NCI-H187 (cell line): ENCODE results near the gene GSS.

Experiments used
- DNase-seq, 2 experiments: peaks; one replicate each; lab custom pipeline; 2025; lab: John Stamatoyannopoulos, UW

The GSS gene

DNA sequence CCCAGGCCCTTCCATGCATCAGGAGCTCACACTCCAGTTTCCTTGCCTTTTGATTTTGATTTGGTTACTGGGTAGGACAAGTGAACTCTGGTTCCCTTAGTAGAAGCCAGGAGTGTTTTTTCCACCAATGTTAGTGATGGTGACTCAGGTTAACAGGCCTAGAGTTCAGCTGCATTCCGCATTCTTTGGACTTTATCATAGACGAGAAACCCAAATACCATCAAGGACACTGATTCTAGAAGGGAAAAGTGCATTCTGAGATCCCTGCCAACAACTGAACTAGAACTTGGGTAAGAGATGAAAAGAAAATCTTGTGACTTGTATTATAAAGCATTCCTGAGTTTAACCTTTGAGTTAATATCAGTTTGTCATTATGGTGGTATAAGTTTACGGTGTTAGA is 8.9 kb downstream of the GSS start:
- no peak for DNase-seq

DNA sequence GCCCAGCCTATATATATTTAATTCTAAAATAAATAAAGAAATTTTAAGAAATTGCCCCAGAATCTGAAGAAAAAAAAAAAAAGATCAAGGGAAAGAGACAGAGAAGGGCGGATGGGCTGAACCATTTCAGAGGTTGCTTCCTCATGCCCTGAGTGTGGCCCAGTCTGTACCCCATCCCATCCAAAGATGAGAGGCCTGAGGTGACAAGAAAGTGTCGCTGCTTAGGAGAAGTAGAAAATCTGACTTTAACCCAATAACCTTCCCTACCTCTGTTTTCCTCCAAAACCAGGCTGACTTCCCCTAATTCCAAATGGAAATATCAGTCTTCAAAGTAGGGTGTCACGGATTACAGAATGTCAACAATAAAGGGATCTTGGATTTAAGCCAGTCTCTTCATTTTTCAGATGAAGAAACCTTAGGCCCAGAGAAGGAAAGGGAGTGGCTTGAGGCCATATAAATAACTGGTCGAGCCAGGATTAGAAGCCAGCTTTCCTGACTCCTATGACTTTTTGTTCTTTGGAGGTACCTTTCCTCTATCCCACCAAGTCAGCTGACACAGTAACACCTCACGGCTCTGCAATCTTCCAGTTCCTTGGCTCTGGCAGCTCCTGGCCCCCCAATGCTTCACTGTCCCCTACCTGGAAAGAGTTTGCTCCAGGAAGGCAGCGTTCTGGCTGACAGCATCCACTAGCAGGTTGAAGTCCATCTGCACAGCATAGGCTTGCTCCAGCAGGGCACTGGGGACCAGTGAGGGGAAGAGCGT is 10.1 kb downstream of the GSS start:
- no peak for DNase-seq

DNA sequence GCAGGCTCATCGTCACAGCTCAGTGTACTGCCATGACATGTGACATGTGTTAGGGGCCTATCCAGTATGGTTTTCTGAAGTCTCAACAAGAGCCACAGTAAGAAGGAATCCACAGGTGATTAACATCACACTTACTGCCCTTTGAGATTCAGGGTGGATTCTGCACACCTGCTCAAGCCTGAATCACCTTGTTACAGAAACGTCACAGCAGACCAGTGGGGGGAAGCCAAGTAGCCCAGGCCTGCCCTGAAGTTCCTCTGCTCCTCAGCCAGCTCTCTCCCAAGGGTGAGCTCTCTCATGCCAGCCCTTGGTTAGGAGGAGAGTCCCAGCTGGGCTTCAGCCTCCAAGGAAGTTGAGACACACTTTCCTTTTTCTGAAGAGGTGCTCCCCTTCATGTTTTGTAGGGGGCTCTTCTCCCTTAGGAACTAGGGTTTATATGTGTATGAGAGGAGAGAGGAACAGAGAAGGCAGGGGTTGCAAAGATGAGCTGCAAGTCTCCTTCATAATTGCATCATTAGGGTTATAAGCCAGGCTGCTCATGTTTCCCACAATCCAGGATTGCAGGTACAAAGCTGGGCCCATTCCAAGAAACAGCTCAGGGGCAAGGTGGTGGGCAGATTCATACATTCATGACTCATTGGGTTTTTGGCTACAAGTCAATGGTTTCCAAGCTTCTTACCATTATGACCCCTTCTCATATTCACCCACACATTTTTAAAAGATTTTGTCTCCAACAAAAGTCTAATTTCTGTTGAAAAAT is 11.6 kb downstream of the GSS start:
- DNase-seq, result no peak

GRCh38 chr20:34942301-34942700 is 13.3 kb downstream of the GSS start:
- DNase-seq, result no peak

- DNase-seq, result no peak
These were observed 14.4 kb downstream of the GSS start for GRCh38 chr20:34941226-34941625.

- no peak for DNase-seq
These were observed 15.5 kb downstream of the GSS start for GRCh38 chr20:34940081-34940481.

GRCh38 chr20:34938466-34939163 is 17.0 kb downstream of the GSS start:
- DNase-seq, result no peak

GRCh38 chr20:34931771-34932170 is 23.8 kb downstream of the GSS start:
- no peak for DNase-seq

GRCh38 chr20:34928411-34928810 is 27.2 kb downstream of the GSS start:
- DNase-seq, result no peak

- DNase-seq, result no peak
These were observed 27.9 kb downstream of the GSS start for GRCh38 chr20:34927736-34928135.

GRCh38 chr20:34926581-34926980 is 29.0 kb downstream of the GSS start:
- DNase-seq, result no peak

GRCh38 chr20:34925981-34926380 is 29.6 kb downstream of the GSS start:
- DNase-seq, result no peak

GRCh38 chr20:34925341-34925740 is 30.3 kb downstream of the GSS start:
- no peak for DNase-seq

DNA sequence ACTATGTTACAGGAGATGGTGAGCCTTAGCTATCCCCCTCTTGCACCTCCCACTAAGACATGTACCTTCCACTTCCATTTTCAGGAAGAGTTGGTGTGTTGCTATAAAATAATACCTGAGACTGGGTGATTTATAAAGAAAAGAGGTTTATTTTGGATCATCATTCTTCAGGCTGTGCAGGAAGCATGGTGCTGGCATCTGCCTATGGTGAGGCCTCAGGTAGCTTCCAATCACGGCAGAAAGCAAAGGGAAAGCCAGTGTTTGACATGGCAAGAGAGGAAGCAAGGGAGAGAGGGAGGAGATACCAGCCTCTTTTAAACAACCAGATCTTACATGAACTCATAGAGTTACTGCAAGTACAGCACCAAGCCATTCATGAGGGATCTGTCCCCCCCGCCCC is 32.2 kb downstream of the GSS start:
- DNase-seq, result no peak

DNA sequence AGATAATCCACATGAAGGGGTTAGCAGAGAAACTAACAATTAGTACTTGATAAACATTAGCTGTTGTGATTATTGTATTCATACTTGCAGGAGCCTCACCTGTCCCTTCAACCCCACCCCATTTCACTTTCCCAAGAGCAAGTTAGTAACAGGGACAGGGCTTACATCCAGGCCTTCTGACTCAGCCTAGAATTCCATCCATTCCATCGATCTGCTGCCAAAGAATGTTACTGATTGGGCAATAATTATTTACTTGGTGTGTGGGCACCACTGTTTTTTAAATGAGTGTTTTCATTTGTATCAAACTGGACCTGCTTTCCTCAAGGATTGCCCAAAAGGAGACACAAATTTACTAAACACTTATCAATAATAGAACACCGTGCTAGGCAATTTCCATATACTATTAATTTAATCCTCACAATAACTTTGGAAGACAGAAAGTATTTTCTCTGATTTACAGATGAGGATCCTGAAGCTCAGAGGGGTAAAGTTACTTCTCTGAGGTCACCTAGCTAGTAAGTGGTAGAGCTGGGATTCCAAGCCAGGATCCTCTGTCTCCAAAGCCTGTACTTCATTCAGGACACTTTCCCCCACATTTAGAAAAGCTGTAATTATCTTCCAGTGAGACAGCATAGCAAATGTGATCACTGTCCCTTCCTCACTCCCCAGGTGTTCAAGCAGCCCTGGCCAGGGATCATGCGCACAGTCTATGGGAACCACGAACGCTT is 32.8 kb downstream of the GSS start:
- DNase-seq, result no peak

DNA sequence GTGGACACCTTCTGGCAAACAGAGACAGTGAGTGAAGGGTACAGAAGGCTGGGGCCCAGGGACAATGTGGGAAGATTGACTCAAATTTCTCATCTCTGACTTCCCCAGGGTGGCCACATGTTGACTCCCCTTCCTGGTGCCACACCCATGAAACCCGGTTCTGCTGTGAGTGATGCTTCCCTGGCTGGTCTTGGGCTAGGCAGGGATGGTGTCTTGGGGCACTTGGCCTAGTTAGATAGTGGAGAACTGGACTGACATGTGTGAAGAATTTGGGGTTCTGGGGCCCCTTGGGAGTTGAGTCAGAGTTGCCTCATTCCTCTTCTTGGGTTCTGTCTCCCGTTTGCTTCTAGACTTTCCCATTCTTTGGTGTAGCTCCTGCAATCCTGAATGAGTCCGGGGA is 34.2 kb downstream of the GSS start:
- DNase-seq, result no peak

- DNase-seq, result no peak
These were observed 35.6 kb downstream of the GSS start for GRCh38 chr20:34920055-34920454.

DNA sequence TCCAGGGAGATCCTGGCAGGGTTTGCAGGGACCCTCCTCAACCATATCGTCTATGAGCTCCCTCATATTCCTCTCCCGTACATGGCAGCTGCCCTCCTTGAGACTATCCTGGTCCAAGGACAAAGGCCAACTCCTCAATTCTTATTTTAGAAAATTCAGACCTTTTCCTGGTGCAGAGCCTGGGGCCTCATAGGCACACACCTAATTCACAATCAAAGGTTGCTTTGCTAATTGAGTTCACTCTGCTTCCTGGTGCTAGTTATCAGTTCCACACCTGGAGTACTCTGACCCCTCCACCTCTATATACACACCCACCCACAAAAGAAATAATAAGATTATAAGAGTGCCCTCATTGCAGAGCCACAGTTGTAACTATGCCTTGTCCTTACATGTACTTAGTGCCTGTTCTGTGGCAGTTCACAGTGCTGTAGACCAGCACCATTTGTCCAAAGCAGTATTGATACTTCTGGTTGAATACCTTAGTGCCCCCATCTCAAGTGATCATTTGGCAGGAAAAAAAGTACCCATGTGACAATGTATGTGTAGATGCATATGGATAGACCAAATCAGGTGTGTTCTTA is 38.7 kb downstream of the GSS start:
- DNase-seq, result no peak

DNA sequence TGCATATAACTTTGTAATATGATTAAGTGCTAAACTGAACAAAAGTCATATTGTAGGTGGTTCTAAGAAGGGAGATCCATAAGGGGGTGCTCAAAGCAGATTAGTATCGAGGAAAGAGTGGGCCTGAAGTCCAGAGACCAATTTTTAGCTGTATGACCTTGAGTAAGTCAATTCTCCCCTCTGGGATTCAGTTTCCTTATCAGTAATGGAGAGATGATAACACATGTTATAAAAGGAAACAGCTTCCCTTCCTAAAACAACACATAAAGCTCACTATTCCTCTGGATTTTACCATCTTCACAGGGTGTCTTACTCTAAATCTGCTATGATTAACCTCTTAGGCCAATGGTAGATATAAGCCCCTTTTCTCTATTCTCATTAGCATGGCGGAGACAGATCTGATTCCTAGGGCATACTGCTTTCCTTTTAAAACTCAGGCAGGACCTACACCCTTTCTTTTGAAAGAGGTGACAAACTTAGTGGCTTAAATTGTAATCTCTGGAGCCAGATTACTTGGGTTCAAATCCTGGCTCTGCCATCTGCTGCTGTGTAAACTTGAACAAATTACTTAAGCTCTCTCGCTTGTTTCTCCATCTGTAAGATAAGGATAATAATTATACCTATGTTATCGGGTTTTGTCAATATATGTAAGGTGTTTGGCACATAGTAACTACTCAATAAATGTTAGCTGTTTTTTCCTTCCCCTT is 39.7 kb downstream of the GSS start:
- no peak for DNase-seq

- DNase-seq, result no peak
These were observed 40.5 kb downstream of the GSS start for GRCh38 chr20:34915131-34915530.
